HG03095 (cell line): ENCODE data around the gene AQP5.

Experiments used
- ATAC-seq: cut with Tn5 transposase; IDR thresholded peaks from one replicate; pipeline ENCODE4 v1.9.1; 2021; ENCODE audit warnings: moderate library complexity; ENCODE audit not compliant: unreplicated experiment

AQP5 gene

DNA sequence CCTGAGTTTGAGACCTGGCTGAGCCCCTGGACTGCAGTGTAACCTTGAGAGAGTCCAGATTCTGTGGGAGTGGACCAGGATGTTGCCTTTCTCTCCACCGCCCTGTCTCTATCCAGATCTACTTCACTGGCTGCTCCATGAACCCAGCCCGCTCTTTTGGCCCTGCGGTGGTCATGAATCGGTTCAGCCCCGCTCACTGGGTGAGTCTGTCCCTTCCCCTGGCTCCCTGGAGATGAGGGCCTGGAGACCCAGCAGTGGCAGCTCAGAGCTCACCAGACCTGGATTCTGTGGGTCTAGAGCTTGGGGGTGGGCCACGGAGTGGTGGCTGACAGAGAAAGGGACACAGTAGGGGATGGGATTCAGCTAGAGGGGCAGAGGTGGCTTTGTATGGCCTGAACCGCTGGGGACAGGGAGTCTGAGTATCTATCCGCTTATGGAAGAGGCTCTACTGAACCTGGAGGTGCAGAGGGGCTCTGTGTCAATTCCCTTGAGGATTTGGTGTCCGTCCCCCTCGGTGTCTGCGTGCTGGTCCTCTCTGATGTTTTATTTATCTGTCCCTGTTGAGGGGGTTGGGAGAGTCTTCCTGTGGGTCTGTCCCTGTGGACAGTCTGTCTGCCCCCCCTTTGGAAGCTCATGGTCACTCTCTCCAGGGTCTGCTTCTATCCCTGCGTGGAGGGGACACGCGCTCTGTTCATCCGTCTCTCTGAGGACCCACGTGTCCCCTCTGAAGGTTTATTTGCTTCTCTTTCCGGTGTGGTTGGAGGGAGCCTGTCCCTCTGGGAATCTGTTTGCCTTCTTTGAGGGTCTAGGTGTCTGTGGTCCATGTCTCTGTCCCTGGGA lies 2.5 kb downstream of the AQP5 start:
- no peak for ATAC-seq

DNA sequence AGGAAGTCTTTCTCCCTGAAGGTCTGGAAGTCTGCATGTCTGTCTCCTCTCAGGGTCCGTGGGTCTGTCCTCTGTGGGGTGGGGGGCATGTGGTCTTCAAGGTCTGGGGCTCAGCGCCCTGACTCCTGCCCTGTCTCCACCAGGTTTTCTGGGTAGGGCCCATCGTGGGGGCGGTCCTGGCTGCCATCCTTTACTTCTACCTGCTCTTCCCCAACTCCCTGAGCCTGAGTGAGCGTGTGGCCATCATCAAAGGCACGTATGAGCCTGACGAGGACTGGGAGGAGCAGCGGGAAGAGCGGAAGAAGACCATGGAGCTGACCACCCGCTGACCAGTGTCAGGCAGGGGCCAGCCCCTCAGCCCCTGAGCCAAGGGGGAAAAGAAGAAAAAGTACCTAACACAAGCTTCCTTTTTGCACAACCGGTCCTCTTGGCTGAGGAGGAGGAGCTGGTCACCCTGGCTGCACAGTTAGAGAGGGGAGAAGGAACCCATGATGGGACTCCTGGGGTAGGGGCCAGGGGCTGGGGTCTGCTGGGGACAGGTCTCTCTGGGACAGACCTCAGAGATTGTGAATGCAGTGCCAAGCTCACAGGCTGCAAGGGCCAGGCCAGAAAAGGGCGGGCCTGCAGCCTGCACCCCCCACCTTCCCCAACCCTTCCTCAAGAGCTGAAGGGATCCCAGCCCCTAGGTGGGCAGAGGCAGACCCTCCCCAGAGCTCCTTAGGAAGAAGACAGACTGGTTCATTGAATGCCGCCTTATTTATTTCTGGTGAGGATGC lies 3.4 kb downstream of the AQP5 start:
- ATAC-seq: no peak

DNA sequence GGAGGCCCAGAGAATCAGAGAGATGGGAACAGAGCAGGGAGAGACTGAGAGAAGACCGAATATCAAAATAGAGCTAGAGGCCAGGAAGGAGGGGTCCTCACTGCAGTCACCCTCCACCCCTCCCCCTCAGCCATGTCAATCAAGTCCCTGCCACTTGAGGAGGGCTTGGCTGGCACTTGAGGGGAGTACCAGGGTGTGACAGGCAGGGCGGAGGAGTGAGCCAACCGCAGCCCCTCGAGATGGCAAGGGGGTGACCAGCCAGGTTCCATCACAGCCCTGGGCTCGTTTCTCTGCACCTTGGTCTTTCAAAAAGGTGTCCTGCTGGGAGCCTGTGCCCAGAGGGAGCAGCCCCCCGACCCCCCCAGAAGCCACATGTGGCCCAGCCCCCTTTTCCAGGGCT lies 4.2 kb downstream of the AQP5 start:
- no peak for ATAC-seq

DNA sequence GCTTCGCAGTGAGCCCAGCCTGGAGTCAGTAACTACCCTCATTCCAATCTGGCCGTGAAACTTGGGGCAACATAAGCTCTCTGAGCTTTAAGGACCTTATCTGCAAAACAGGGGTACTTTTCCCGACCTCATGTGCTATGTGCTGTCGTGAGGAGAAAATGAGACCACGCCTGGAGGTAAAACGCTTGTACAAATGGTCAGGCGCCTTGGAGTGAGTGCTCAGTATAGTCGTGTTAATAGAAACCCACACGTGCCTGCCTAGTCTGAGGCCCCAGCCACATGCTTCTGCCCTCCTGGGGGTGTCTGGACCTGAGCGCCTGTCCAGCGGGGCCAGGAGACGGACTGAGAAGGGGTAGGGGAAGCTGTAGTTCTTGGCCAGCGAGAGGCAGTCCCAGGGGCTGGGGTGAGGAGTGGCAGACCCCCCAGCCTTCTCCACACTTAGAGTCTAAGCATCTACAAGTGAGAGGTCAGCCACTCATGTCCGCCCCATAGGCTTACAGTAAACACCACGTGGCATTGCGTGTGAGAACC lies 4.9 kb downstream of the AQP5 start:
- no peak for ATAC-seq

DNA sequence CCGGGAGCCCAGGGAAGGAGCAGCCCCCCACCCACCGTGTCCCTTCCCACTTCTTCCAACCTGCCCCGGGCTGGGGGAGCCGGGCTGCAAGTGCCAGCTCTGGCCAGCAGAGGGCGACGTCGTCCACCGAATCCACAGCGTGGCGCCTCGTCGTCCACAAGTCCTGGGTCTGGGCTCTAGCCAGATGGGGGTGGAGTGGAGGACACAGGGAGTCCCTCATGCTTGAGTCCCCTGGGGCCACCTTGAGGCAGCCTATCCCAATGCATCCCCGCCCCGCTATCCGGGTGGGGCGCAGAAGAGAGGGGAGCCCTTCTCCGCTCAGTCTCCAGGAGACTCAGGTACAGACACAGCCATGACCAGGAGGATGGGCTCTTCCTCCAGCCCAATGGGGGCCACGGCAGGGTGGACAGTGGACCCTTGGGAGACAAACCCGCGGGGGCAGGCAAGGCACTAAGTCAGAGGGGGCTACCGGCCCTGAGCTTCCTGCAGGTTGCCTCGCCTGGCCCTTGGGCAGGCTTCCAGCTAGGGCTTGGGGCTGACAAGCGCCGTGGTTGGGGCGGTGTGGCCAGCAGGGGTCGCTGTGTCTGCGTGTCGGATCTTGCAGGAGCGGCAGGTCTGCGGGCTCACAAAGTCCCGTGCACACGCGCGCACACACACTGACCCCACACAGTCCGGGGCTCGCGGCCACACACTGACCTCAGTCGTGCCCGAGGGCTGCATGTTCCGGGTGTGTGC lies 5.5 kb downstream of the AQP5 start:
- peak; percentile 62 for ATAC-seq

DNA sequence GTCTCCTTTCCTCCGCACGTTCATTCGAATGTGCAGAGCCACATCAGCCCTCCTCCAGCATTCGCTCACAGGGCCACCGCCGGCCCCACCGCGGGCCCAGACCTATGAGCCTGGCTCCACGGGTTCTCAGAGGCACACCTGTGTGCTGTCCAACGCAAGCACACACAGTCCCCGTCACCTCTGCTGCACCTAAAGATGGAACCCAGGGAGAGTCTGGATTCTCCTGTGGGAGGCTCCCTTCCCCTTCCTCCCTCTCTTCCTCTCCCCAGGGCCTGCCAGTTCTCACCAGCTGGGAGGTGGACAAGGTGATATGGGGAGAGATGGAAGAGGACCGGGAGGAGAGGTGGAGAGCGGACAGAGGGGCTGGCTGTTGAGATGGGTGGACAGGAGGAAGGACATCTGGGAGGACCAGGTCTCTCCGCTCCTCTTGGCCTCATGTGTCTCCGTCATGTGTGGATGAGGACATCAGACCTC lies 6.1 kb downstream of the AQP5 start:
- no peak for ATAC-seq

DNA sequence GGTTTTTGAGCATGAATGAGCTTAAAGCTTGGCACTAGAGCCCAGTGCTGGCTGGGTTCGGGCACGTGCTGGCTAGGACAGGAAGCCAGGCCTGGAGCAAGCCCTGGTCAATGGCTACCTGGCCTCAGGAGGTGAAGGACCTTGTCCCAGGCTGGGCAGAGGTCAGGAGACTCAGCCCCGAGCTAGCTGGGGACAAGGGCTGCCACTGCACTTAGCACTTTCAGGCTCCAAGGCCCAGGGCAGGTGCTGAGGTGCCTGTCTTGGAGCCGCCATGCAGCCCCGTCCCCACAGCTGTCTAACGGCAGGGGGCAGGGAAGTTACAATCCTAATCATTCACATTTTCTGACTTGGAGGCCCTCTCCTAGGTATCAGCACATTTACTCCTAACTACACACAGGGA lies 6.8 kb downstream of the AQP5 start:
- no peak for ATAC-seq

DNA sequence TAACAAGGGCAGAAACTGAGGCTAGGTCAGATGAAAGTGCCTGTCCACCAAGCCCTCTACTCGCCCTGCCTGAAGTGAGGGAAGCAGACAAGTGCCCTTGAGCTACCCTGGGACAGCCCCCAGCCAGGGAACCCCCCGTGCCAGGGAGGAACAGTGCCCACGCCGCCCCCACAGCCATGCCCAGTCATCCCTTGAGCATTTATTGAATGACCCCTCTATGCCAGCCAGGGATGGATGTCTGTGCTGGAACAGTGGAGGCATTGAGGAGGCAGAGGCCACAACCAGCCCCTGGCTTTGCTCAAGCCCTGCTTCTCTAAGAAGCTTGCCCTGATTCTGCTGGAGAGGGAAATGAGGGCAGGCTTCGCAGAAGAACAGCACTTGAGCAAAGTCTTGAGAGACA lies 7.4 kb downstream of the AQP5 start:
- no peak for ATAC-seq

DNA sequence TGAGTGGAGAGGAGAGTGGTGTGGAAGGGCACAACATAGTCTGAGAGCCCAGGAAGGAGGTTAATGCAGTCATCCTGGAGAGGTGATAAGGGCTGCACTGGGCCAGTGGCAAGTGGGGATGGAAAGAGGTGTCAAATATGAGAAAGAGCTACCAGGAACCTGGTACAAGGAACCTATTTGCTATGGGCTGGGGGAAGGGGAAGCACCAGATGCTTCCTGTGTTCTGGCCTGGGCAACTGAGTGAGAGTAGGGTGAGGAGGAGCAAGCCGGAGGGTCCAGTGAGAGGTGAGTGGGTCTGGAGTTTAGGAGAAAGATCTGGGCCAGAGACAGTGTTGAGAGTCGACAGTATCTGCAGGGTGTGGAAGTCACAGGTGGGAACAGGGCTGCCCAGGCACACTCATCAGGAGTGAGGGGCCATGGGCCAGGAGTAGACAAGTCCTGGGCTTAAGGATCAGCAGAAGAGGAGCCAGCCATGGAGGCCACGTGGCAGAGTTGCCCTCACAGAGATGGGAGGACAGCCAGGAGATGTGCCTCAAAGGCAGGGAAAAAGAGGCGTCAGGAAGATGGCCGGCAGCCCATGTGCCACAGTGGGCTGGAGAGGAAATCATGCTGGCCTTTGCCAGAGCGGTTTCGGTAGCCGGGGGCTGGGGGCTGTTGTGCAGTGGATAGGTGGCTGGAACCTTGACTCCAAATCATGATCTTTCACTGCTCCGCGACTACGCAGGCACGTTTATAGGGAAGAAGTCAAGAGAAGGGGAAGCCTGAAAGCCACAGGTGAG lies 8.2 kb downstream of the AQP5 start:
- ATAC-seq: no peak

DNA sequence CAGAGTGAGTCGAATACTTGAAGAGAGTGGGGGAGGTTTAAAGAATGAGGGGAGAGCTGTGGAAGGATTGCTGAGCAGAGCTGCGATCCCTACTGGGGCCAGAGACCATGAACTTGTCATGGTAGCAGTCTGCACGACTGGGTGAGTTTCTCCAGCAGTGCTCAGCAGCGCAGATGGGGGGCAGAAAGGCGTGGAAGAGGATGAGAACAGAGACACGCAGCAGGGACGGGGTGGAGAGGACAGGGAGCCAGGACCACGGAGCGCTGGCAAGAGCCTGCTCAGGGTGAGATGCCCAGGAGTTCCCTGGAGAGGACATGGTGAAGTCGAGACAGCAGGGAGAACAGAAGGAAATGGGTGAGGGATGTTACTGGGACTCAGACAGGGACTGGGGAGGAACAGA lies 9.0 kb downstream of the AQP5 start:
- no peak for ATAC-seq

DNA sequence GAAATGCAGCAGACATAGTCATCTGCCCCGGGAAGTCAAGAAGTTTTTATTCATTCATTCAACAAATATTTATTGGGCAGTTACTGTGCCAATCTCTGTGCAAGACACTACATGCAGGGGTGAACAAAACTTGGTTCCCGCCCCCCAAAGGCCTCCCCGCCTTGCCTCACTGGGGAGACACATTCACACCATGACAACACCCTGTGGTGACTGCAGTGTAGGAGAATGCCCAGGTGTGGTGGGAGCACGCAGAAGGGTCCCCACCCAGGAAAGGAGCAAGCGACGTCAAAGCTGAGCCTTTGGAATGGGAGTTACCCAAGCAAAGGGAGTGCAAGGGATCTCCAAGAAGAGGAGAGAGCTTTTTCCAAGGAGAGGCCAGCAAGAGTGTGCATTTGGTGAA lies 9.5 kb downstream of the AQP5 start:
- no peak for ATAC-seq

DNA sequence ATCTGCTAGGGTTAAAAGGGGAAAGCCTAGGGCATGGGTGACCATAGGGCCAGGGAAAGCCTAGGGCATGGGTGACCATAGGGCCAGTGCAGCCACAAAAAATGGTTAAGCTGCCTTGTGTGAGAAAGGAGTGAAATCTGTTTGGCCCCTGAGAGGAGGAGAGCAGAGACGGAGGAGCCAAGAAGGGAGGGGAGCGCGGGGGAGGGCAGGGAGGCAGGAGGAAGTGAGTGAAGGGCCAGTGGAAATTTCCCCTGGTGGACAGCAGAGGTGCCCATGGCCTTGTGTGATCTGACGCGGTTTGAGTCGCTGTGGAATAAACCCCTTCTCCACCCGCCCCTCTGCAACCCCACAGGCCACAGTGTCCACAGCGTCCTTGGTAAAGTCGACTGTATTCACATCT lies 10.5 kb downstream of the AQP5 start:
- ATAC-seq: no peak

DNA sequence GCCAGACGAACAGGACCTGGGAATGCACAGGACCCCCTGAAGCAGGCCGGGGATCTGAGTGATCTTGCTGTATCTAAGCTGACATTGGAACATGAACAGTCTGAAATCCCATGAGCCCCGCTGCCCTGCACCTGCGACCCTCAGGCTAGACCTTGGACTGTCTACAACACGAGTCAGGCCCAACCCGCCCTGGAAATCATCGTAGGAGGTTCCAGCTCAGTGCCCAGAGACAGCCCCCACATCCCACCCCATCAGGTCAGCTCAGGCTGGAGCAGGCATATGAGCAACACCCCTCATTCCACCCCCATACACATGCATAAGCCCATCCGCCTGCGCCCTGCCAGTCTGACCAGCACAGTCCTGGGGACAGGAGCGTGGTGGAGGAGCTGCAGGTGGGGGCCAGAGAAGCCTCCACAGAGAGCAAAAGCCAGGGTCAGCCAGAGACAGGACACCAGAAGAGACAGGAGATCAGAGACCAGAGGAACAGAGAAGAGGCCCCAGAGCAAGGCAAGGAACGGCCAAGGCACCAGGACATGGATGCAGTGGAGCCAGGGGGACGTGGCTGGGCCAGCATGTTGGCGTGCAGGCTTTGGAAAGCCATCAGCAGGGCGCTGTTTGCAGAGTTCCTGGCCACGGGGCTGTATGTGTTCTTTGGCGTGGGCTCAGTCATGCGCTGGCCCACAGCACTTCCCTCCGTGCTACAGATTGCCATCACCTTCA lies 11.1 kb downstream of the AQP5 start, which contains the start of gene AQP6:
Gene AQP6 (plus strand): TSS at position 307 of the 720 bp plus-strand sequence. CDS start 227 bp downstream, at position 534.
- ATAC-seq: no peak

DNA sequence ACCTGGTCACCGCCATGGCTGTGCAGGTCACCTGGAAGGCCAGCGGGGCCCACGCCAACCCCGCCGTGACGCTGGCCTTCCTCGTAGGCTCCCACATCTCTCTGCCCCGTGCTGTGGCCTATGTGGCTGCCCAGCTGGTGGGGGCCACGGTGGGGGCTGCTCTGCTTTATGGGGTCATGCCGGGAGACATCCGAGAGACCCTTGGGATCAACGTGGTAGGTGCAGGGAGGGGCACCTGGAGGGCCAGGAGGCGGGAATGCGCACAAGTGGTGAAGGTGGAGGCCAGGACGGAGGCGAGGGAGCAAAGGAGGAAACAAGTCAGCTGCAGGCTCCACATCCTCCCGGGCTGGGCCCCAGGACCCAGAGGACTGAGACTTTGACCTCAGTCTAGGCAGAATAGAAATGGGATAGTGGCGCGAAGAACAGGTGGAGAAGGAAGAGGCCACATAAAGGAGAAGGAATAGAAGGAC lies 11.7 kb downstream of the AQP5 start:
- ATAC-seq: no peak

DNA sequence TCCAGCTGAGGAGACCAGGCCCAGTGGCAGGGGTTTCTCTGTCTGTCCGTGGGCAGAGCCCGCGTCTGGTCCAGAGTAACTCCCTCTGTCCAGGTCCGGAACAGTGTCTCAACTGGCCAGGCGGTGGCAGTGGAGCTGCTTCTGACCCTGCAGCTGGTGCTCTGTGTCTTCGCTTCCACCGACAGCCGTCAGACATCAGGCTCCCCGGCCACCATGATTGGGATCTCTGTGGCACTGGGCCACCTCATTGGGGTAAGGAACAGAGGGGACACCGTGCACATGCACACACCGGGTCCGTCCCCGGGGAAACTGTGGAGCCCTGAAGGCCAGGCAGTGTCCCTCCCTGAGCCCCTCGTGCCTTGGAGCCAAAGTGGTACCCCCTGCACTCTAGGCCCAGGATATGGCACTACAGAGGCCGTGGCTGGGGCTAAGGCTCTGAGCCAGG lies 12.6 kb downstream of the AQP5 start:
- ATAC-seq: no peak

DNA sequence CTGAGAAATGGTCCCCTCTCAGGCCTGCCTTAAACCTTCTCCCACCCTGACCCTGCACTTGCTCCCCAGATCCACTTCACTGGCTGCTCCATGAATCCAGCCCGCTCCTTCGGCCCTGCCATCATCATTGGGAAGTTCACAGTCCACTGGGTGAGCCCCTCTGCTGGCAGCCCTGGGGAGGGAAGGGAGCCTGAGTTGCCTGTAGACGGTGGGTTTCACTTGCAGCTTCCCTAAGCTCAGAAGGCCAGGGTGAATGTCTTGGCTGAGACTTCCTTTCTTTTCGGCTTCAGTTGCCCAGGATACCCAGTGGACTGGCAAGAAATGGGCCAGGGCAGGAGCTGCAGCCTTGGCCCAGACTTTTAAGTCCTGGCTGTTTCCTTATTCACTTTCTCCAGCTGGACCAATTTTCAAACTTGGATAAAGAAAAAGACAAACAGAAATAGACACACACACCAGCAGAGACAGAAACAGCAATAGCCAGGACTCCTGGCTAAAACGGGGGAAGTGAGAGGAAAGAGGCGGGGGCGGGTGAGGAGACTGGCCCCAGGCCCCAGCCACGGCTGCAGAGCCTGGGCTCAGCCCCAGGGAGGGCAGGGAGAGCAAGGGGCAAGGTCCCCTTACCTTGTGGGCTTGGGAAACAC lies 13.1 kb downstream of the AQP5 start:
- ATAC-seq: no peak

DNA sequence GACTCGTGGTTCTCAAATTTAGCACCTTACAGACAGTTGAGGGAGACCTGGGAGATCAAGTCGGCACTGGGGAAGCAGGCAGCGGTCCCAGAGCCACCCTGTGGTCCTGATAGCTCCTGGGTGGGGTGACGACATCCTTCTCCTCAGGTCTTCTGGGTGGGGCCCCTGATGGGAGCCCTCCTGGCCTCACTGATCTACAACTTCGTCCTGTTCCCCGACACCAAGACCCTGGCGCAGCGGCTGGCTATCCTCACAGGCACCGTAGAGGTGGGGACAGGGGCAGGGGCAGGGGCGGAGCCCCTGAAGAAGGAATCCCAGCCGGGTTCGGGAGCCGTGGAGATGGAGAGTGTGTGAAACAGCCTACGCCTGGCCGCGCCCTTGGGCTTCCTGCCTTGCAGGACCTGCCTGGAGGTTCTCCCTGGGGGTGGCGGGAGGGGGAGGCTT lies 13.7 kb downstream of the AQP5 start:
- no peak for ATAC-seq

DNA sequence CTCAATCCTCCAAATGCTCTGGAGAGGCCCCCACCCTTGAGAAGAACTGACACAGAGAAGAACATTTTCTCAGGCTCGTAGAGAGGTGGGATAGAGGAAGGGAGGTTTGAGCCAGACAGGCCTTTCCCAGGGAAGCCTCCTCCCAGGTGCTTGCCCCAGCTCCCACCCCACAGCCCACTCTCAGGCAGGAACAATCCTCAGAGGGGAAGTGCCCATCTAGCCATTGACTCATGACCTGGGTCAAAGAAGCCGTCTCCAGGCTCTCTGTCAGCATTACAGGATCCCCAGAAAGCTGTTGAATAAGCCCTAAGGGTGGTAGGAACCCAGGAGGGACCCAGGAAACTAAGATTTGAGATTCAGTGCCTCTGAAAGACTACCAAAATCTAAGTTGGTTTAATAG lies 14.9 kb downstream of the AQP5 start:
- no peak for ATAC-seq

DNA sequence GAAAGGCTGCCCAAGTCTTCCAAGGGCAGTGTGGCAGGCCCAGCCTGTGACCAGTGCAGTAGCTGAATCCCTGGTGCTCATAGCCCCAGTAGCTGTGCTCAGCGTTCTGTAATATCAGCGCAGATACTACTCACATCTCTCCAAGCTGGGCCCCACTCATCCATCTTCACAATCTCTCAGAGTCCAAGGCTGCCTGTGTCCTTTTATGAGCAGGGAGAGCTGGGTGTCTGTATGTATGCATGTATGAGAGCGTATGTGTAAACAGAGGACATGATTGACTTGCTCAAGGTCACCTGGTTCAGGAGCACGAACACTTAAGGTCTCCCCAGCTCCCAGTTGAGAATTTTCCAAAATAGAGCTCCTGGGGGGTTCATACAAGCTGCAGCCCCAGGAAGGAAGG lies 16.5 kb downstream of the AQP5 start:
- ATAC-seq: no peak
